Fibroblast of gingiva (primary cell): ENCODE measurements around the gene MAP4K3.

Source experiments
- DNase-seq: peaks from one replicate; pipeline ENCODE4 v3.0.0-alpha.2; 2011; ENCODE audit warnings: low read depth

Gene MAP4K3

DNA sequence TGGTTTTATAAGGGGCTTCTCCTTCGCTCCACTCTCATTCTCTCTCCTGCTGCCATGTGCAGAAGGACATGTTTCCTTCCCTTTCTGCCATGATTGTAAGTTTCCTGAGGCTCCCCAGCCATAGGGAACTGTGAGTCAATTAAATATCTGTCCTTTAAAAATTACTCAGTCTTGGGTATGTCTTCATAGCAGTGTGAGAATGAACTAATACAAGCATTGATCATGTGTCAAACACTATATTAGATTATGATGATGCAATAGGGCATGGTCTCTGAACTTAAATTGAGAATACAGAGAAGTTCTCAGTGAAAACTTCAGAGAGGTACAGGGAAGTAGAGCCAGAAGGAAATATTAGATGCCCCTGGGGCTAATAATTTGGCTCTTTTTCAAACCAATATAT lies 5.9 kb upstream of the MAP4K3 start:
- no peak for DNase-seq

DNA sequence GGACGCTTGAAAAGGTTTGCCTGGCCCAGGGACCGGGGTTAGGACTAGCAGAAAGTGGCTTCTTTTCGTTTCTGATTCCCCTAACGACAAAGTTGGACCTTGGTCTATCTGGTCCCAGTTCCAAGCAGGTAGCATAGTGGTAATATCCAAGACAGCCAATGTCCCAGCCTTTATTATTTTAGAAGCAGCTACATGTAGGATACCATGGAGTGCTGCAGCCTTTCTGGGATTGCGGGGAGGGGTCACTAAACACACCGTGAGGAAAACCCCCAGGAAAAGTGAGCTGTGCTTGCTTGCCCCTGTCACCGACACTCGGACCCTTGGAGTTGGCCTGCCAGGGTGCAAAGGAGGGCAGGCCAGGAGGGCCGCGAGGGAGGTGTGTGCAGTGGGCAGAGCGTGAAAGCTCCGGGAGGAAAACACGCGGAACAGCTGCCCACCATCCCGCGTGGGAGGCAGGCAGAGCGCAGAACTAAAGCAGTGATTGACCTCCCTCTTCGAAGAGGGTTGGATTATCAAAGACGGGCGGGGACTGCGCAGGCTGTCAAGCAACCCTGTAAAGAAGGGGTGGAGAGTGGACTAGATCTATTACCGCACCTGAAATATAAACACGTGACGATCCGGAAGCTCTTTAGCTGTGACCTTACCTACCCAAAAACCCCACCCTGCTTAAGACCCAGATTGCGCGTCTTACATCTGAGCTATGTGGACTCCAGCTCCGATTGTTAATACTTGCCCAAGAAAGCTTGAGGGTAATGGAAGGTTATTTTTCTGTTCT lies 624 bp upstream of the MAP4K3 start:
- DNase-seq: peak; percentile 20

DNA sequence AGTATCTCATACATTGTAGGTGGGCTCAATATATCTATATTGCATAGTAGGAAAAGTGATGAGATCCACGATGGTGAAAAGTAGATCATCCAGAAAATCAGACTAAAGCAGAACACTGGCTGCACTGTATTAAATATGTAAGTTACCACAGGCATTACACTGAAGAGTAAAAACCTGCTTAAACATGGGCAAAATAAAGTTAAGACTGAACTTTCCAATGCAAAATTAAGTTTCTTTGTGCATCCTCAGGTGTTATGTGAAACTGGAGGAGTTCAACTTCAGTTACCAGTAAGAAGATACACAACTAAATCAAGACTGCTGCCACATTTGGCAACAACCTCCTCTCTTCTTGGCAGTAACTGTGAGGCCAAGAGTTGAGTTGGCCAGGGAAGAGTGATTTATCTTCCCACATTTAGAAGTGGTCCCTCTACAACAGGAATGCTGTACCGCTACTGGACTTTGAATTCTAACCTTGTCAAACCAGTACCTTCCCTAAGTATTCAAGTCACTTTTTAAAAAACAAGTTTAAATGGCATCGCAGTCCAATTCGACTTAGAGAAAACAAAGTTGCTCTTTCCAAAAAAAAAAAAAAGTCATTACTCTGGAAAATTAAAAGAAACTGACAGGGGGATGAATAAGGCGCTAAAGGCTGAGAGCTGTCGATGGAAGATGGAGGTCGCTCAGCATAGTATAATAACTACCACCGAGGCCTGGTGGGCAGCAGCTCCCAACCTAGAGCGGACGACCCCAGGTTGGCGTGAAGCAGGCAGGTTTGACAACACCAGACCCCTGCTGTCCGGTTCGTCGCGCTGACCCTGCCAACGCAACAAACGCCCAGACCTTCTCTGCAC lies 1.1 kb downstream of the MAP4K3 start:
- peak; percentile 74 for DNase-seq

DNA sequence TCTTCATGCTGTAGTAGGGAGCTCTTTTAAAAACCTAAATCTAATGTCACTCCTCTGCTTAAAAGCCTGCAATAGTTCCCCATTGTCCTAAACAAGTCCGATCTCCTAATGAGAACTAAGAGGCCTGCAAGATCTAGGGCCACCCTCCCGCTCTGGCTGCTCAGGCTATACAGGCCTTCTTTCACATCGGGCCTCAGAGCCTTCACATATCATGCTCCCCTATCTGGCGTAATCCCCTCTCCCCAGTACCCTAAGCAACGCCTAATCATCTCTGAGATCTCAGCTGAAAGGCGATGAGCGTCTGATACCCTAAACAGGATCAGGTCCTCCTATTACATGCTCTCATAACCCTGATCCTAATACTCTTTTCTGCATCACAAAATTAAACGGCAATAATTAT lies 1.9 kb downstream of the MAP4K3 start:
- peak; percentile 4 for DNase-seq

DNA sequence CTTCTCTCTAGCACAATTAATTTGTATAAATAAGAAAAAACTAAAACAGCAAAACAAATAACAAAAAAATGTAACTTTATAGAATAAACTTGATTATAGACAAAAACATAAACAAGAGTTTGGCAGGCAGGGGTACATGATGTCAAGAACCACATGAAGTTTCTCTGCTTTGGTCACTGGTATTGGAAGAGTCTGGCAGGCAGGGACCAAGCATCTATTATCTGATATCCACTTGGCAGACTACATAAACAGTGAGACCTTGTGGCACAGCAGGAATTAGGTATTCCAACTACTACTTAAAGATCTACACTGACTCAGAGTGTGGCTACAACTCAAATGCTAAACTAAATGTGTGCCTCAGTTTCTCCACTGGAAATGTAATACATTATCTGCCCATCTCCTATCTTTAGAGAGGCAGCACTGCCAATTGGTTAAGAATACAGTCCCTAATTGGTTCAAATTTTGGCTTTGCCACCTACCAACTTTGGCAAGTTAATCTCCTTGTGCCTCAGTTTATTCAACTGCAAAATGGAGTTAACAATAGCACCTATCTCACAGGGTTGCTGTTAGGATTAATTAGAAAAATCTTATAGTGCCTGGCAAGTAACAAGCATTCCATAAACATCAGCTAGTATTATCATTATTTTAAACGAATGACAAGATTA lies 2.7 kb downstream of the MAP4K3 start:
- DNase-seq: peak; percentile 73

DNA sequence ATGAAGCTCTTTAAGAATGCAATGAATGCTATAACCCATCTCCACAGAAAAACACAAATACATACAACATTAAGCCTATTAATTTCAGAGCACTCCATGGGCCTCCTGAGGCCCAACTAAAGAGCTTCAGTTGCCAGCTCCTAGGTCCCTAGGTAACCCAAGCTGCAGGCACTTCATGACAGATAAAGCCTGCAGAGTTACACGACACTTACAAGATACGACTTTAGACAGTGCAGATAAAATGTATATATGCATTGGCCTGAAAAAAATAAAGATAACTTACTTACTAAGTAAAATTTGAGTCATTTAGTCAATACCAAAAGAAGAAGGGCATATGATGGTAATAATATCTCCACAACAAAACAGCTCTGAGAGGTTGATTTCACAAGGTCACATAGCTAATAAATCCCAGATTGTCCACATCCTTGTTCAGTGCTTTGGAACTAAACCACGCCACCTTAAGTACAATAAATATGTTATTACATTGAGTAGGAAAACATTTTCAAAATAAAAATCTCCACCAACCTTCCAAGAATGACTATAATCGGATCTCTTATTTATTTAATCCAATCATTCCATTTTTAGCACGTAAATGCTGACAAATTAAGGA lies 3.4 kb downstream of the MAP4K3 start:
- peak; percentile 92 for DNase-seq

- no peak for DNase-seq
Observed at GRCh38 chr2:39432701-39433100, 4.4 kb downstream of the MAP4K3 start.

DNA sequence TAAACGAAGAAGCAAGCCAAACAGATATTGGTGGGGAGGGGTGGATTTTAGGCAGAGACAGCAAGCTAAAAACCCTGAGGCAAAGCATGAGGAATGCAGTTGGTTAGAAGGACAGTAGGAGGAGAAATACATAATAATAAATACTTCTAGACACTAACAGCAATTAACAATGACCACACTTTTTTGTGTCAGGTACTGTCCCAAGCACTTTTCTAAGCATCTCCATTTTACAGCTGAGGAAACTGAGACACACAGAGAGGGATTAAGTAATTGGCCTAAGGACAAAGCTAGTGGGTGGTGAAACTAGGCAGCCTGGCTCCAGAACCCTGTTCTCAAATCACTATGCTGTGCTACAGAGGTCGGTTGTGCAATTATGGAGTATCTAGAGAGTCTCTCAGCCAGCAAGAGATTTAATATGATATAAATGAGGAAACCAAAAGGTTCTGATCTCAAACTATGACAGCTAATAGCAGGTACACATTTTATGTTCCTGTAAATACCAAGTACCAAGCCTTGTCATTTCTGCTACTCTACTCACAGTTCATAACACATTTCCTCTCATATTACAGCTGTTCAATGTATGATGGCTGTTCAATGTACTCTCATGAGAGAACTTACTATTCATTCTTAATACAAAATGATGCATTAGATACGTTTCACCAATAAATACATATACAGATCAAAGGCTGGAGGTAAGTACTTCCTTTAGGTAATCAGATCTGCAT lies 5.3 kb downstream of the MAP4K3 start:
- DNase-seq: peak; percentile 72

DNA sequence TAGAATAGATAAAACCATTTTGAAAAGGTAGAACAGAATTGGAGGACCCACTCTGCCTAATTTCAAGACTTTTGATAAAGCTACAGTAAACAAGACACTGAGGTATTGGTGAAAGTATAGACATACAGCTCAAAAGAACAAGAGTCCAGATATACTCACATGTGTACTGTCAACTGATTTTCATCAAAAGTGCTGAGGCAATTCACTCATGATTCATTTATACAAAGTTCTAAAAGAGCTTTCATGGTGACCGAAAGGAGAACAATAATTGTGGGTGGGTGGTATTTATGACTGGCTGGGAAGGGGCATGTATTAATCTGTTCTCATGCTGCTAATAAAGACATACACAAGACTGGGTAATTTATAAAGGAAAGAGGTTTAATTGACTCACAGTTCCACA lies 7.3 kb downstream of the MAP4K3 start:
- DNase-seq: no peak

GRCh38 chr2:39424951-39425350 lies 12.1 kb downstream of the MAP4K3 start:
- DNase-seq: no peak

DNA sequence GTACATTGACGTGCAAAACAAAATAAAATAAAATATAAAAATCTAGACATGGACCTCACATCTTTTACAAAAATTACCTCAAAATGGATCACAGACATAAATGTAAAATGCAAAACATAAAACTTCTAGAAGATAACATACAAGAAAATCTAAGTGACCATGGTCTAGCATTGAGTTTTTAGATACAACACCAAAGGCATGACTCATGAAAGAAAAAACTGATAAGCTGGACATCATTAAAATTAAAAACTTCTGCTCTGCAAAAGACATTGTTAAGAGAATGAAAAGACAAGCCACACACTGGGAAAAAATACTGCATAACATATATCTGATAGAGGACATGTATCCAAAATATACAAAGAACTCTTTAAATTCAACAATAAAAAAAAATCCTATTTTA lies 14.4 kb downstream of the MAP4K3 start:
- DNase-seq: no peak

DNA sequence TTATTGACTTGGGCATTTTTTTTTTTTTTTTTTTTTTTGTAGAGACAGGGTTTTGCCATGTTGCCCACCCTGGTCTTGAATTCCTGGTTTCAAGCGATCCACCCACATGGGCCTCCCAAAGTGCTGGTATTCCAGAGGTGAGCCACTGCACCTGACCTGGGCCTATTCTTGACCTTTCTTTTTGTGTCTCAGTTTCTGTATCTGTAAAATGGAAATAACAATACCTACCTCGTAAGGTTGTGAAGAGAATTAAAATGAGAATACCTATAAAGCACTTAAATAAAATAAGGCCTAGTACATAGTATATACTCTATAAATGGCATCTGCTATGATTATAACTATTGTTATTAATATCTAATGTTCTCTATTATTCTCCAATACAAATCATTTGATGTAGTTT lies 15.7 kb downstream of the MAP4K3 start:
- DNase-seq: no peak

DNA sequence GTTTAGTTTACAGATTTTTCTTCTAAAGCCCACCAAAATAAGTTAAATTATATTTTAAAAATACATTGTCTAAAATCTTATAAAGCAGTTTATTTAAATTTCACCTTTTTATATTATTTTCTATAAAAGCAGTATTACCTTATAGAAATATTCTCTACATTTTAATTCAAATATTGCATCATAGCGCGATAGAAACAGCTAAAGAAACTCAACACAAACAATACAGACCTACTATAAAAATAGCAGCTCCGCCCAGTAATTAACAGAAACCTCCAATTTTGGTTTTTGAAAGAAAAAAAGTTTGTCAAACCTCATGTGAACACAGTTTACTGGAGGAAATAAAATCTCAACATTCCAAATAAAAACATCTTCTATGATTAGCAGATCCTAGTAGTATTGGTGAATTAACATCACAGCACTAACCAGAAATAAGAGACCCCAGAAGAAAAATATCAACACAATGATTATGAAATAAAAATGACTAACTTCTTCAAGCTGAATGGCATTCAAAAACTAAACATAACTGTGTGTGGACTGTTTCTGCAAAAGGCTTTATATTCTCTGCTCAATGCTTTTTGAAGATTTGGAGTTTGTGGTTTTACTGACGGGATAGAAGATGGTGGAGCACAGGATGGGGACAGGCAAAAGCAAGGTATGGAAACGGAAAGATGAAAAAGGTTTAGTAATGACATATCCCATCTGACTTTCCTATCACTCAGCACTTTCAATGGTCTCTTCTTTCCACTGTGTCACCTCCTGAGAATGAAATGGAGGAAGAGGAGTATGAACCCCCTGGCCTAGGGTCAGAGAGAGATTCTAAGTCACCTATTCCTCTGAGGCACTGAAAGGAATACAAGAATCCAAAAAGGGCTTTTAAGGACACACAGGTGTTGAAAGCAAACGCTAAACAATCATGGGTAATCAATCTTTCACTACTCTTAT lies 17.5 kb downstream of the MAP4K3 start:
- peak; percentile 43 for DNase-seq

- DNase-seq: no peak
Observed at GRCh38 chr2:39418491-39418890, 18.6 kb downstream of the MAP4K3 start.

- DNase-seq: peak; percentile 72
Observed at GRCh38 chr2:39416140-39416539, 20.9 kb downstream of the MAP4K3 start.

DNA sequence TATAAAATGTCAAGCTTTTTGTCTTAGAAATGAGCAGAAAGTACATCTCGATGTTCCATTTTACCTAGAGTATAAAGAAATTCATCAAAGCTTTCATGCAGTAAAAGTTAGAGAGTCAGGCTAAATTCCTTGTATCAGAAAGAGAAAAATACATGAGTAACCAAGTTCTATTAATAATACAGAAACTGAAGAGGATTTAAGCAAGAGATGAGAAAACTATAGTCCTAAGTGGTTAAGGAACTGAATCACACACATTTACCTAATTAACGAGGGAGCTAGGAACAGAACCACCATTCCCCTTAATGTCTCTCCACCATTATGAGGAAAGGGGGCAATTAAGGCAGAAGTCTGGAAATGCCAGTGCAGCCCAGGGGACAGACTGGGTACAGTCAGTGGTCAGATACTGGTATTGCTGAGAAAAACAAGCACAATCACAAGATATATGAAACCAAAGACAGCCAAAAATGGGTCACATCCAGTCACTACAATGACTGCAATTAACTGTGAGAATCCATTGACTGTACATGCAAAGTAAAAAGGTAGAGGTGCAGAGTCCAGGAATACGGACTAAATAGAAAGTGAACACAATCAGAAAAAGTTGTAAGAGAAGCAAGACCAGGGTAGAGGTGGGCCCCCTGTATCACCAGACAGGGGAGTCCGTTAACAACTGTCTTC lies 23.9 kb downstream of the MAP4K3 start:
- DNase-seq: no peak

DNA sequence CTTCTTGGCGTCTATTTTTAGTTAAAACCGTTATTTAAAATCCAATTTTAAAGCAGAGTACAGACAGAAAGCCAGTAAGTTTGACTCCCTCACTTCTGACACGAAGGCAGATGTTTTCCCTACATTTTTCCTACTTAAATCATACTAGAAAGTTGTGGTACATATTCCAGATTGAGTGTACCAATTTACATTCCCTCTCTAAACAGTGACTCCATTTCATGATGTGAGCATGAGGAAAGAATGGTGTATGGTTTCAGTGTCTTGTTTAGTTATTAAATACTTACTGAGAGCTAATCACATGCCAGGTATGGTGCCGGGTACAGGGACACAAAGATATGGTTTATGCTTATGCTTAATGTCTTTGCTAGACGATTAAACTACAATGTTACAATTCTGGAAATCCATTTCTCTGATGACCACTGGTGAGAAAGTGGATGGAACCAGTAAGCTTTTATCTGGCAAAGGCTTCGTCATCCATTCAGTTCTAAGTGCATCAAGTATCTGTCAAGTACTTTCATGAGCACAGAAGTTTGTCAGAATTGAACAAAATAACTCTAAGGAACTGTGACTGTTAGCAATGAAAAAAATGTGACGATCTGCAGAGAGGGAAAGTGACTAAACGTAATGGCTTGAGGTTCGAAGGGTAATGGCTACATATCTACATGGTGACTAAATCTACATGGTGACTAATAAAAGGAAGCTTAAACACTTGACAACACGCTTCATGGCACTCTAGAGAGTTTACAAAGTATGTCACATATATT lies 25.7 kb downstream of the MAP4K3 start:
- peak; percentile 80 for DNase-seq

DNA sequence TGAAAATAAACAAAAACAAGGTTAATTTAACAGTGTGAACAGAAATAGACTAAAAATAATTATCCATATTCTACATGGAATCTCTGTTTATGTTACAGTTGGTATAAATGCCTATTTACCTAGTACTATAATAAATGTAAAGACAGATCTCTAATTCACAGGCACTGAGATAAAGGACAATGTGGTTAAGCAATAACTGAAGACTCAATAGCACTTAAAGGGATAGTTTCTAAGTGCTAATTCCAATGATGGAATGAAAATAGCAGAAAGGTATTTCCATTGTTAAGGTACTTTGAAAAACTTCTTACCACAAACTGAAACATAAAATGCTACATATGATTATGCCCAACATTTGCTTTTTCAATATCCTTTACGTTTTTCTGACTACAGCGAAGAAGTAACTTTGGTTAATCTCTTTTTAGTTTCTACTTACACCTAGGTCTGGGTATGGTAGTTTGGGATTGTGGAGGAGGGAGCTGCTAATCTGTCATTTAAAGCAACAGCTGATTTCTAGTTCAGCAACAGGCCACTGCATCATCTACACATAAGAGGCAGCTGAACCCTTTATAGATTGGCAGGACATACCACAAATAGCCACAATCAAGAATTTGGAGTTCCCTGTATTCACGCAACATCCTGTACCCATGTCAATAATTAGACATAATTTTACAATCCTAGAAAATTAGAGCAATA lies 27.2 kb downstream of the MAP4K3 start:
- no peak for DNase-seq
